ENCODE measurements around the gene PTOV1.

The PTOV1 gene

DNA sequence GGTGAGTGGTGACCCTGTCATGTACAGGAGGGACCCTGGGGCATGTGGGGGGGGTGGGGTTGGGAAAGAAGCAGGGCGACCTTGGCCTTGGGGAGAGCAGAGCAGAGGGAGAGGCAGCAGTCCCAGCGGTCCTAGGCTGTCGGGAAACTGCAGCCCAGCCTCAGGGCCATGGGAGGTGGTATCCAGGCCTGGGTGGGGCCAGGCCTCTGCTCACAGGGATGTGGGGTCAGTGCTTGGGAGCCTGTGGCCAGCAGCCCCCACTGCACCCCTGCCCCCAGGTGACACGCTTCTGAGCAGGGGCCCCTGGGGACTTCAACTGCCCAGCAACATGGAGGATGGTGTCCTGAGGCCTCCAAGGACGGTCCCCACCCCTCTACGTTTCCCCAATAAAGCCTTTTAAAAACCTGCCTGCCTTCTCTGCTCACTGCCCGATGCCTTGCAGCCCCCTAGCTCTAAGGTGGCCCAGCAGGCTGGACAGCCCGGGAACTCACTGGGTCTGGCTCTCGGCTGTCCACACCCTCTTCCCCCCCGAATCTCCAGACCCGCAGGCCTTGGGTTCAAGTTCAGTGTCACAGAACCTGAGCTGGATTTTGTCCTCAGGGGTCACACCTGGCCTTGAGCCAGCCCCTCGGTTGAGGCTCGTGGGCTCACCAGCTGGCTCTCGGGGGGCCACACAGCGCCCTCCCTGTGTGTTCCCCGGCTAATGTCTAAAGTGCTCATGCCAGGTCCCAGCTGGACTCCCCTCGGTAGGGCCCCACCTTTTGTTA, 9.6 kb downstream of the PTOV1 start:
- no peaks in the 10 kb centered on the region for H3K9me2 ChIP-seq (replicated peaks; ENCODE audit: insufficient read depth, low read length)
- H3K9ac ChIP-seq (ENCODE audit: low read length) = no peak overlapping the region
- H3K36me3 ChIP-seq (ENCODE audit: low read length) = no peaks in the 10 kb centered on the region
- no peaks in the 10 kb centered on the region for H3F3A ChIP-seq (ENCODE audit: insufficient read depth)
- H3K27ac ChIP-seq (ENCODE audit: low read depth, low read length) = no peak overlapping the region
- peaks cover 10% of the 10 kb centered on the region for H3K79me2 ChIP-seq (ENCODE audit: insufficient read depth, low read length)
- no peaks in the 10 kb centered on the region for H4K20me1 ChIP-seq (ENCODE audit: low read depth, low read length)
- H3K4me2 ChIP-seq (ENCODE audit: low read depth, low read length, poor library complexity, severe bottlenecking) = no peak overlapping the region
- TF ChIP-seq EZH2phosphoT487 (conservative IDR thresholded peaks at IDR 0.05; ENCODE audit: low read length) (no peak), CTCF (IDR thresholded peaks at IDR 0.05; ENCODE audit: insufficient read depth, low read length, poor library complexity, severe bottlenecking) (no peak)
- H3K27me3 ChIP-seq (ENCODE audit: low read length) = no peaks in the 10 kb centered on the region
- no peak overlapping the region for H2AFZ ChIP-seq (ENCODE audit: low read depth, low read length, severe bottlenecking)
- H3K9me3 ChIP-seq (ENCODE audit: insufficient read depth, low read length) = no peaks in the 10 kb centered on the region
- H3K4me3 ChIP-seq (ENCODE audit: insufficient read depth, low read length, poor library complexity, severe bottlenecking) = no peak overlapping the region

GRCh38 chr19:49861107-49861506, 10.1 kb downstream of the PTOV1 start:
- H3K27me3 ChIP-seq (ENCODE audit: low read length) = no peaks in the 10 kb centered on the region
- no peak overlapping the region for H3K4me3 ChIP-seq (ENCODE audit: insufficient read depth, low read length, poor library complexity, severe bottlenecking)
- H4K20me1 ChIP-seq (ENCODE audit: low read depth, low read length) = no peaks in the 10 kb centered on the region
- H3K9ac ChIP-seq (ENCODE audit: low read length) = no peak overlapping the region
- no peaks in the 10 kb centered on the region for H3F3A ChIP-seq (ENCODE audit: insufficient read depth)
- H3K9me3 ChIP-seq (ENCODE audit: insufficient read depth, low read length) = no peaks in the 10 kb centered on the region
- TF ChIP-seq CTCF (IDR thresholded peaks at IDR 0.05; ENCODE audit: insufficient read depth, low read length, poor library complexity, severe bottlenecking) = no peak
- no peak for TF ChIP-seq EZH2phosphoT487 (conservative IDR thresholded peaks at IDR 0.05; ENCODE audit: low read length)
- peaks cover 16% of the 10 kb centered on the region for H3K79me2 ChIP-seq (ENCODE audit: insufficient read depth, low read length)
- H3K27ac ChIP-seq (ENCODE audit: low read depth, low read length) = no peak overlapping the region
- no peak overlapping the region for H2AFZ ChIP-seq (ENCODE audit: low read depth, low read length, severe bottlenecking)
- no peak overlapping the region for H3K4me2 ChIP-seq (ENCODE audit: low read depth, low read length, poor library complexity, severe bottlenecking)
- H3K36me3 ChIP-seq (ENCODE audit: low read length) = no peaks in the 10 kb centered on the region
- no peaks in the 10 kb centered on the region for H3K9me2 ChIP-seq (replicated peaks; ENCODE audit: insufficient read depth, low read length)

GRCh38 chr19:49861541-49862378, 10.8 kb downstream of the PTOV1 start:
- no peaks in the 10 kb centered on the region for H3K9me2 ChIP-seq (replicated peaks; ENCODE audit: insufficient read depth, low read length)
- H3K79me2 ChIP-seq (ENCODE audit: insufficient read depth, low read length) = peaks cover 23% of the 10 kb centered on the region
- H3K9me3 ChIP-seq (ENCODE audit: insufficient read depth, low read length) = no peaks in the 10 kb centered on the region
- no peaks in the 10 kb centered on the region for H4K20me1 ChIP-seq (ENCODE audit: low read depth, low read length)
- no peak for TF ChIP-seq EZH2phosphoT487 (conservative IDR thresholded peaks at IDR 0.05; ENCODE audit: low read length)
- no peak for TF ChIP-seq CTCF (IDR thresholded peaks at IDR 0.05; ENCODE audit: insufficient read depth, low read length, poor library complexity, severe bottlenecking)
- no peaks in the 10 kb centered on the region for H3K36me3 ChIP-seq (ENCODE audit: low read length)
- no peak overlapping the region for H3K4me3 ChIP-seq (ENCODE audit: insufficient read depth, low read length, poor library complexity, severe bottlenecking)
- H3K27me3 ChIP-seq (ENCODE audit: low read length) = no peaks in the 10 kb centered on the region
- H2AFZ ChIP-seq (ENCODE audit: low read depth, low read length, severe bottlenecking) = no peak overlapping the region
- no peak overlapping the region for H3K4me2 ChIP-seq (ENCODE audit: low read depth, low read length, poor library complexity, severe bottlenecking)
- H3K9ac ChIP-seq (ENCODE audit: low read length) = no peak overlapping the region
- H3K27ac ChIP-seq (ENCODE audit: low read depth, low read length) = no peak overlapping the region
- no peaks in the 10 kb centered on the region for H3F3A ChIP-seq (ENCODE audit: insufficient read depth)

Data from SU-DHL-6 (cell line).